Neural progenitor cell (in vitro differentiated cells): ENCODE measurements around the gene MEPCE.

Experiments
- EZH2 ChIP-seq: fragments of 200-600 bp; sonication (generic); IDR thresholded peaks from 2 replicates; pipeline ENCODE4 v1.6.1; 2017; ENCODE audit warnings: antibody characterized with exemption, mild to moderate bottlenecking, moderate library complexity
- EZH2phosphoT487 ChIP-seq: fragments of 200-600 bp; sonication (generic); IDR thresholded peaks from 2 replicates; pipeline ENCODE4 v1.6.1; 2017; ENCODE audit warnings: antibody characterized with exemption
- TF ChIP-seq, protein P1 (sequence below): fragments of 200-600 bp; sonication (generic); IDR thresholded peaks from 2 replicates; pipeline ENCODE4 v1.5.1; 2017; ENCODE audit warnings: antibody characterized with exemption, mild to moderate bottlenecking

GRCh38 chr7:100452513-100452912 is 22.9 kb downstream of the MEPCE start:
- TF ChIP-seq, protein P1, sequence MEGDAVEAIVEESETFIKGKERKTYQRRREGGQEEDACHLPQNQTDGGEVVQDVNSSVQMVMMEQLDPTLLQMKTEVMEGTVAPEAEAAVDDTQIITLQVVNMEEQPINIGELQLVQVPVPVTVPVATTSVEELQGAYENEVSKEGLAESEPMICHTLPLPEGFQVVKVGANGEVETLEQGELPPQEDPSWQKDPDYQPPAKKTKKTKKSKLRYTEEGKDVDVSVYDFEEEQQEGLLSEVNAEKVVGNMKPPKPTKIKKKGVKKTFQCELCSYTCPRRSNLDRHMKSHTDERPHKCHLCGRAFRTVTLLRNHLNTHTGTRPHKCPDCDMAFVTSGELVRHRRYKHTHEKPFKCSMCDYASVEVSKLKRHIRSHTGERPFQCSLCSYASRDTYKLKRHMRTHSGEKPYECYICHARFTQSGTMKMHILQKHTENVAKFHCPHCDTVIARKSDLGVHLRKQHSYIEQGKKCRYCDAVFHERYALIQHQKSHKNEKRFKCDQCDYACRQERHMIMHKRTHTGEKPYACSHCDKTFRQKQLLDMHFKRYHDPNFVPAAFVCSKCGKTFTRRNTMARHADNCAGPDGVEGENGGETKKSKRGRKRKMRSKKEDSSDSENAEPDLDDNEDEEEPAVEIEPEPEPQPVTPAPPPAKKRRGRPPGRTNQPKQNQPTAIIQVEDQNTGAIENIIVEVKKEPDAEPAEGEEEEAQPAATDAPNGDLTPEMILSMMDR, result no peak
- no peak for TF ChIP-seq EZH2
- no peak for TF ChIP-seq EZH2phosphoT487
